Chondrocyte (in vitro differentiated cells): ENCODE measurements around the gene LRRC3. TPM values are rescaled to one million over a fixed set of nuclear protein-coding genes. Genes with fewer than 3 reads are reported as not detected.

ENCODE experiments used
- DNase-seq: peaks from one replicate; pipeline ENCODE4 v3.0.0; 2021; ENCODE audit warnings: mixed read lengths, low spot score
- H3K27ac Mint-ChIP-seq: one replicate; pipeline ENCODE4 v1.8.0; 2021; ENCODE audit warnings: mild to moderate bottlenecking, moderate library complexity, mixed read lengths; ENCODE audit not compliant: unreplicated experiment
- H3K27me3 Mint-ChIP-seq: 2 replicates; pipeline ENCODE4 v1.8.0; 2021; ENCODE audit warnings: low read depth, mixed read lengths
- H3K36me3 Mint-ChIP-seq: 2 replicates; pipeline ENCODE4 v1.8.0; 2021; ENCODE audit warnings: low read depth, mixed read lengths
- H3K4me1 Mint-ChIP-seq: 2 replicates; pipeline ENCODE4 v1.8.0; 2021; ENCODE audit warnings: low read depth, mild to moderate bottlenecking, mixed read lengths
- H3K4me3 Mint-ChIP-seq: one replicate; pipeline ENCODE4 v1.8.0; 2021; ENCODE audit warnings: mild to moderate bottlenecking, moderate library complexity, mixed read lengths; ENCODE audit not compliant: unreplicated experiment
- H3K9me3 Mint-ChIP-seq: 2 replicates; pipeline ENCODE4 v1.8.0; 2021; ENCODE audit warnings: low read depth, mixed read lengths
- total RNA-seq: library from RNA; stranded (reverse); gene quantifications from 3 replicates; pipeline ENCODE4 v1.2.1, GENCODE V29; 2021
- TF ChIP-seq, protein P1 (sequence below): fragments of 200-600 bp; sonication (generic); IDR thresholded peaks from 2 replicates; pipeline ENCODE4 v1.5.0; 2021; ENCODE audit warnings: antibody characterized with exemption, mild to moderate bottlenecking, moderate library complexity

LRRC3 gene
- total RNA-seq, 1 donor from 2014 or later: 8.0 TPM

DNA sequence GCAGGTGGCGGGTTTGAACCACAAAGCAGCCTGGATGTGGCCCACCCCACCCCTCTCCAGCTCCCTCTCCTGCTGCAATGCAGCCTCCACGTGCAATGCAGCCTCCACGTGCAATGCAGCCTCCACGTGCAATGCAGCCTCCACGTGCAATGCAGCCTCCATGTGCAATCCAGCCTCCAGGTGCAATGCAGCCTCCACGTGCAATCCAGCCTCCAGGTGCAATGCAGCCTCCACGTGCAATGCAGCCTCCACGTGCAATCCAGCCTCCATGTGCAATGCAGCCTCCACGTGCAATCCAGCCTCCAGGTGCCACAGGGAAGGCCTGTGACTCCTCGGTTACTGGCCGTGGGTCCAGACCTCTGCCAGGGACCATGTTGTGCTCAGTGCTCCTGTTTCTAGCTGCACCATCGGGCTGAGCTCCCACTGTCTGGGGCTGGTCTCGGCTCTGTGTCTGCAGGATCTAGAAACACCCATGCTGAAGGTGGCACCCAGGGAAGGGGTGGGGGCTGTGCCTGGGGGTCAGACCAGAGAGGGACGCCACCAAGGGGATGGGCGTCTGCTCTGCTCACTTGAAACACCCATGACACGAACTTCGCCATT, 11.9 kb upstream of the LRRC3 start:
- no peak overlapping the region for H3K27ac Mint-ChIP-seq
- peaks cover 10% of the 10 kb centered on the region for H3K27me3 Mint-ChIP-seq
- peak; percentile 78 for DNase-seq
- TF ChIP-seq, protein P1, sequence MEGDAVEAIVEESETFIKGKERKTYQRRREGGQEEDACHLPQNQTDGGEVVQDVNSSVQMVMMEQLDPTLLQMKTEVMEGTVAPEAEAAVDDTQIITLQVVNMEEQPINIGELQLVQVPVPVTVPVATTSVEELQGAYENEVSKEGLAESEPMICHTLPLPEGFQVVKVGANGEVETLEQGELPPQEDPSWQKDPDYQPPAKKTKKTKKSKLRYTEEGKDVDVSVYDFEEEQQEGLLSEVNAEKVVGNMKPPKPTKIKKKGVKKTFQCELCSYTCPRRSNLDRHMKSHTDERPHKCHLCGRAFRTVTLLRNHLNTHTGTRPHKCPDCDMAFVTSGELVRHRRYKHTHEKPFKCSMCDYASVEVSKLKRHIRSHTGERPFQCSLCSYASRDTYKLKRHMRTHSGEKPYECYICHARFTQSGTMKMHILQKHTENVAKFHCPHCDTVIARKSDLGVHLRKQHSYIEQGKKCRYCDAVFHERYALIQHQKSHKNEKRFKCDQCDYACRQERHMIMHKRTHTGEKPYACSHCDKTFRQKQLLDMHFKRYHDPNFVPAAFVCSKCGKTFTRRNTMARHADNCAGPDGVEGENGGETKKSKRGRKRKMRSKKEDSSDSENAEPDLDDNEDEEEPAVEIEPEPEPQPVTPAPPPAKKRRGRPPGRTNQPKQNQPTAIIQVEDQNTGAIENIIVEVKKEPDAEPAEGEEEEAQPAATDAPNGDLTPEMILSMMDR: no peak
- no peak overlapping the region for H3K4me3 Mint-ChIP-seq
- no peaks in the 10 kb centered on the region for H3K4me1 Mint-ChIP-seq
- H3K9me3 Mint-ChIP-seq: no peaks in the 10 kb centered on the region
- H3K36me3 Mint-ChIP-seq: no peaks in the 10 kb centered on the region

DNA sequence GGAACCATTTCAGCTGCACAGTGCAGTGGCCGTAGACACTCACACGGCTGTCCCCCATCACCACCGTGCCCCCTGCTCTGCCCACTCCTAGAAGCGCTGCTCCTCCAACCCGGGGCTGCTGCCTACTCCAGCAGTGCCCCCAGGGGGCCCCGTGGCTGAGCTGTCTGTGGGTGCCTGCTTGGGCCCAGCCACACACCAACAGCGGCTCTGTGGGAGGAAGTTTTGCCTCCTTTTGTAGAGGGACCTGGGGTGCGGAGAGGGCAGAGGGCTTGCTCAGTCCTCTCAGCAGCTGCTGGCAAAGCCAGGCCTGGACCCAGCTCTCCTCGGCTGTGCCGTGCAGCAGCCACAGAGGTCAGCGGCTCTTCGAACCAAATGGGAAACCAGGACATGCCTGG, 11.4 kb upstream of the LRRC3 start:
- Mint-ChIP-seq H3K27me3 (peaks cover 13% of the 10 kb centered on the region), H3K27ac (no peak overlapping the region), H3K4me3 (no peak overlapping the region), H3K36me3 (no peaks in the 10 kb centered on the region), H3K4me1 (no peaks in the 10 kb centered on the region), H3K9me3 (no peaks in the 10 kb centered on the region)
- peak; percentile 82 for DNase-seq
- TF ChIP-seq, protein P1: no peak

DNA sequence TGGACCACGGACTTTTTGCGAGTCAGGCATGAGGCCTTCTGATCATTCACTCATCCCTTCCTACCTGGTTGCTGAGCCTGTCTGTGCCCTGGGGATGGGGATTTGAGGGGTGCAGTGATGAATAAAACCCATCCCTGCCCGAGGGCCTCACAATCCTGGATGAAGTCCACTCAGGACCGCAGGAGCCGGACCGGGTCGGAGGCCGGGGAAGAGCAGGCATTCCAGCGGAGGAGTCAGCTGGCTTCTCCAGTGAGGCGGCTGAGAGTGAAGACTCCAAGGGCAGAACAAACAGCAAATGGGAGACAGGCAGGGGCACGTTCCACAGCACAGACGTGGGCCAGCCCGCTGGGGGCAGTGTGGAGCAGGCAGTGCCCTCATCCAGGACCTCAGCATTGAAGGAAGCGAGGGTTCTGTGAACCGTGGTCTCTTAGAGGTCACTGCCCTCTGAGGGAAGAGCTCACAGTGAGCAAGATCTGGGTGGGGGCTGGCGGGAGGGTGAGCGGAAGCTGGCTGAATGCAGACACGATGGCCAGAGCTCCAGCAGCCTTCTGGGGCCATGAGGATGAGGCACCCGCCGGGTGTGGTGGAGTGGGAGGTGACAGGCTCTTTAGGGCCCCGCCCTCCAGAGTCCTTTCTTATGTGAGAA, 10.9 kb upstream of the LRRC3 start:
- H3K4me3 Mint-ChIP-seq: no peak overlapping the region
- H3K9me3 Mint-ChIP-seq: no peaks in the 10 kb centered on the region
- DNase-seq: peak; percentile 42
- H3K27me3 Mint-ChIP-seq: peaks cover 18% of the 10 kb centered on the region
- H3K4me1 Mint-ChIP-seq: no peaks in the 10 kb centered on the region
- TF ChIP-seq, protein P1: peak; percentile 30
- H3K27ac Mint-ChIP-seq: no peak overlapping the region
- peaks cover 1% of the 10 kb centered on the region for H3K36me3 Mint-ChIP-seq

DNA sequence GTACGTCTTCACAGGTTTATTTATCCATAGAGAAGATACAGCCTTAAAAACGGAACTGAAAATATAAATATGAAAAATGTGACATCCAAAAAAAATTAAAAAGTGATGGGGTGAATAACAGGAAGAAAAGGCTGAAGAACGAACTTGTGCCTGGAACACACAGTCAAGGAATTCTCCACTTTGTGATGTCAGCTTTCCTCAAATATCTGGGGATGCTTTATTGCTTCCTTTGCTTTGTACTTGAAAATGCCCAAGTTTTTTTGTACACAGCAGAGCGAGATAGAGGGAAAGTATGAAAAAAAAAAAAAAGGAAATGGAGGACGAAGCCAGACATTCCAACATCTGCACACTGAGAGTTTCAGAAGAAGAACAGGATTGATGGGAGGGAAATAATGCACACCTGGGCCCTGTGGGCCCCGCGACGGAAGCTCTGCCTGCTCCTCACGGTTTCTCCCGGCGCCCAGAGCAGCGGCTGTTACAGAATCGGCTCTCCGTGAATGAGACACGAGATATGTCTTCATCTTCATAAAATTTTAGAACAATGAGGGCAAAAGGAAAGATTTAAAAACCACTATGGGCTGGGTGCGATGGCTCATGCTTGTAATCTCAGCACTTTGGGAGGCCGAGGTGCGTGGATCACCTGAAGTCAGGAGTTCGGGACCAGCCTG, 10.0 kb upstream of the LRRC3 start:
- DNase-seq: peak; percentile 47
- H3K27ac Mint-ChIP-seq: no peak overlapping the region
- no peaks in the 10 kb centered on the region for H3K4me1 Mint-ChIP-seq
- TF ChIP-seq, protein P1: no peak
- H3K4me3 Mint-ChIP-seq: no peak overlapping the region
- no peaks in the 10 kb centered on the region for H3K9me3 Mint-ChIP-seq
- H3K27me3 Mint-ChIP-seq: peaks cover 22% of the 10 kb centered on the region
- H3K36me3 Mint-ChIP-seq: peaks cover 1% of the 10 kb centered on the region

DNA sequence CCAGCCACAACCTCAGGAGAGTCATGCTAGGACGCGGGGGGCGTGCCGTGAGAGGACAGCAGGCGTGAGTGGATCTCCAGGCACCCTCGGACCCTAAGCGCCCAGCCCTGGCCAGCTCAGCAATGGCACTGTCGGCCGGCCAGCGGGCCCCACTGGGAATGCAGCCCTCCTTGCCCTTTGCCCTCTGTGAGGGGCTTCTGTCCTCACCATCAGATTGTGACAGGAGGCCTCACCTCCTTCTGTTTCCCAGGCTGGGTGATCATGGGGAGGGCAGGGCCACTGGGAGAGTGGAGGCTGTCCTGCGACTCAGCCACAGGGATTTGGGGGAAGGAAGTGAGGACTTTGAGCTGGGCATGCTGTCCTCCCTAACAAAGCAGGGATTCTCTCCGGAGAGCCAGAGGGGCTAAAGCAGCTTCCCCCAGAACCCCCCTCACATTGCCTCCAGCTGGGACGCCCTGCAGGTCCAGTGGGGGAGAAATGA, 6.6 kb upstream of the LRRC3 start:
- peaks cover 43% of the 10 kb centered on the region for H3K27me3 Mint-ChIP-seq
- no peak for DNase-seq
- peaks cover 17% of the 10 kb centered on the region for H3K9me3 Mint-ChIP-seq
- no peak overlapping the region for H3K27ac Mint-ChIP-seq
- H3K4me3 Mint-ChIP-seq: no peak overlapping the region
- peaks cover 1% of the 10 kb centered on the region for H3K36me3 Mint-ChIP-seq
- no peaks in the 10 kb centered on the region for H3K4me1 Mint-ChIP-seq
- TF ChIP-seq, protein P1: no peak
